ENCODE data around the gene EFEMP2.

GRCh38 chr11:65859812-65860277, 12.8 kb downstream of the EFEMP2 start:
- no peak for TF ChIP-seq GABPA (IDR thresholded peaks at IDR 0.05; ENCODE audit: low read depth)
- TF ChIP-seq SREBF2 (IDR thresholded peaks at IDR 0.05; ENCODE audit: low read length) = no peak
- TF ChIP-seq, protein P1, sequence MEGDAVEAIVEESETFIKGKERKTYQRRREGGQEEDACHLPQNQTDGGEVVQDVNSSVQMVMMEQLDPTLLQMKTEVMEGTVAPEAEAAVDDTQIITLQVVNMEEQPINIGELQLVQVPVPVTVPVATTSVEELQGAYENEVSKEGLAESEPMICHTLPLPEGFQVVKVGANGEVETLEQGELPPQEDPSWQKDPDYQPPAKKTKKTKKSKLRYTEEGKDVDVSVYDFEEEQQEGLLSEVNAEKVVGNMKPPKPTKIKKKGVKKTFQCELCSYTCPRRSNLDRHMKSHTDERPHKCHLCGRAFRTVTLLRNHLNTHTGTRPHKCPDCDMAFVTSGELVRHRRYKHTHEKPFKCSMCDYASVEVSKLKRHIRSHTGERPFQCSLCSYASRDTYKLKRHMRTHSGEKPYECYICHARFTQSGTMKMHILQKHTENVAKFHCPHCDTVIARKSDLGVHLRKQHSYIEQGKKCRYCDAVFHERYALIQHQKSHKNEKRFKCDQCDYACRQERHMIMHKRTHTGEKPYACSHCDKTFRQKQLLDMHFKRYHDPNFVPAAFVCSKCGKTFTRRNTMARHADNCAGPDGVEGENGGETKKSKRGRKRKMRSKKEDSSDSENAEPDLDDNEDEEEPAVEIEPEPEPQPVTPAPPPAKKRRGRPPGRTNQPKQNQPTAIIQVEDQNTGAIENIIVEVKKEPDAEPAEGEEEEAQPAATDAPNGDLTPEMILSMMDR (IDR thresholded peaks at IDR 0.05 in 2 of 3, conservative IDR thresholded peaks at IDR 0.05 in 1 of 3; ENCODE audit: control insufficient read depth in 2 of 3, extremely low read depth in 1 of 3, insufficient read depth in 1 of 3, low read depth in 3 of 3, low read length in 3 of 3) = no peak
- TF ChIP-seq, protein P2, sequence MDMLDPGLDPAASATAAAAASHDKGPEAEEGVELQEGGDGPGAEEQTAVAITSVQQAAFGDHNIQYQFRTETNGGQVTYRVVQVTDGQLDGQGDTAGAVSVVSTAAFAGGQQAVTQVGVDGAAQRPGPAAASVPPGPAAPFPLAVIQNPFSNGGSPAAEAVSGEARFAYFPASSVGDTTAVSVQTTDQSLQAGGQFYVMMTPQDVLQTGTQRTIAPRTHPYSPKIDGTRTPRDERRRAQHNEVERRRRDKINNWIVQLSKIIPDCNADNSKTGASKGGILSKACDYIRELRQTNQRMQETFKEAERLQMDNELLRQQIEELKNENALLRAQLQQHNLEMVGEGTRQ (IDR thresholded peaks at IDR 0.05; ENCODE audit: borderline replicate concordance, low read depth, low read length) = no peak
- no peak for TF ChIP-seq TAF1 (IDR thresholded peaks at IDR 0.05; ENCODE audit: borderline replicate concordance, low read depth, low read length)
- no peak for TF ChIP-seq EP300 (IDR thresholded peaks at IDR 0.05; ENCODE audit: borderline replicate concordance in 1 of 2, control insufficient read depth in 1 of 2, low read depth in 2 of 2, low read length in 2 of 2)
- no peak for TF ChIP-seq SIX5 (IDR thresholded peaks at IDR 0.05; ENCODE audit: low read depth, low read length, severe bottlenecking)
- TF ChIP-seq, protein P3, sequence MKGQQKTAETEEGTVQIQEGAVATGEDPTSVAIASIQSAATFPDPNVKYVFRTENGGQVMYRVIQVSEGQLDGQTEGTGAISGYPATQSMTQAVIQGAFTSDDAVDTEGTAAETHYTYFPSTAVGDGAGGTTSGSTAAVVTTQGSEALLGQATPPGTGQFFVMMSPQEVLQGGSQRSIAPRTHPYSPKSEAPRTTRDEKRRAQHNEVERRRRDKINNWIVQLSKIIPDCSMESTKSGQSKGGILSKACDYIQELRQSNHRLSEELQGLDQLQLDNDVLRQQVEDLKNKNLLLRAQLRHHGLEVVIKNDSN (IDR thresholded peaks at IDR 0.05; ENCODE audit: borderline replicate concordance, extremely low read length, insufficient read depth, low read depth, low read length) = no peak

Data from GM12878 (cell line).